ENCODE data around the gene IRX2.

The IRX2 gene

GRCh38 chr5:2751592-2752021 is at the start of gene IRX2:
TSS of gene IRX2 (minus strand) at chr5:2751677. CDS start at chr5:2751413, 264 bp downstream.
- DNase-seq: no peak

DNA sequence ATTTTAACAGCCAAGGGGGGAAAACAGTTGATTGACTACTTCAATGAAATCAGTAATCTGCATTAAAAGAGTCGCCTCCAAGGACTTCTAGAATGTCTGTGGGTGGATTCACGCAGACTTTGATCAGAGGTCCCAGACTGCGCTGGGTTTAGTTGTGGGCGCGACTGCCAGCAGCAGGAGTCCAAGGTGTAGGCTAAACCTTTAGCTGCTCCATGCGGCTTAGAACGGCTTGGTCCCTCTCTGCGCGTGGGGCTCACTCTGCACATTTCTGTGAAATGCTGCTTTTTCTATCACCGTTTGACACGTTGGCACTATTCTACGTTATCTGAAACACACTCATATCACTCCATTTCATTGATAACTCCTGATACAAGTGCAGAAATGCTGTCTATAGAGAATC is 48.6 kb upstream of the IRX2 start:
- DNase-seq: no peak

GRCh38 chr5:2797981-2798380 is 46.5 kb upstream of the IRX2 start:
- no peak for DNase-seq

GRCh38 chr5:2797160-2797559 is 45.7 kb upstream of the IRX2 start:
- no peak for DNase-seq

- no peak for DNase-seq
Measured at GRCh38 chr5:2783223-2783622, 31.7 kb upstream of the IRX2 start.

- DNase-seq: no peak
Measured at GRCh38 chr5:2782658-2783057, 31.2 kb upstream of the IRX2 start.

DNA sequence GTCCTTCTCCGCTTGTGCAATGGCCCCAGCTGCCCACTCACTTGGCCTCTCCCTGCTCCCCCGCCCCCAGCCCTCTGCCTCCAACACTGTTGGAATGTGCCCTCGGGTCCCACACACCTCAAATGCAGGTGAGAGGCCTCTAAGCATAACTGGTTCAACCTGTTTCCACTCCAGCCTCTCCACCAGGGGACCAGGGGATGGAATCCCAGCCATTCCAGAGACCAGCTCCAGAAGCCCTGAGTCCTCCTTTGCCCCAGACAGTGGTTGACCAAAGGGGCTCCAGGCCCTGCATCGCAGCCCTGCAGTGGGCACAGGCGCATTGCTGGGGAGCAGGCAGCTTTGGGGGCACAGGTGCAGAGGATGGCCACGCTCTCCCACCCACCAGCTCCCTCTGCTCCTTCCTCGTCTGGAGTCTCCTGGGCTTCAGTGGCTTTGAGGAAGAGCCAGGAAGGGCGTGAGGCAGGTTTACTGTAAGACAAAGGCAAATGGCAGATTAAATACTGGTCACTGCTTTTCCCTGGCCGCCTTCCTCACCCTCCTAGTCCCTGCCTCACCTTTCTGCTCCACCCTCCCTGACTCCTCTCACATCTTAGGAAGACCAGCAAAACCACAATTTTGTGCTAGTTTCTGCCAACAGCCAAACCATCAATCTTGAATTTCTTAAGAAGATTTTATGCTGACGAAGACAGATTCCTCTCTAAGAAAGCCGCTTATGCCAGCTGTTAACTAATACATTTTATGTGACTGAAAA is 29.1 kb upstream of the IRX2 start:
- DNase-seq: no peak

DNA sequence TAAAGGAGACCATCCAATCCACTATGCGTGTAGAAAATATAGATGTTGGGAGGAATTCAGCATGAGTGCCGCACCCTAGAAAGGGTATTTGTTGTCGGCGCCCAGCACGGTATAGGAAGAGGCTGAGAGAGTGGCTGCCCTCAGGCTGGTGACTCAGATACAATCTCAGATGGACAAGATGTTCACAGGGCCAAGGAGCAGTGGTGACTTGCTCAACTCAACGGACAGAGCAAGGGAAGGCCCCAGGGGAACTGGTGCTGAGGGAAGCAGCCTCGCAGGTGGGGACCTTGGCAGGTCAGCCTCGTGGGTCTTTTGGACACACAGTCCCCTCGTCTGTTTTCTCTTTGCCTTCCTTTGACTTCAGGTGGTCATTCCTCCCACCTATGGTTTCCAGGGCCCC is 28.0 kb upstream of the IRX2 start:
- DNase-seq: no peak

GRCh38 chr5:2776337-2777302 is 25.1 kb upstream of the IRX2 start:
- DNase-seq: no peak

DNA sequence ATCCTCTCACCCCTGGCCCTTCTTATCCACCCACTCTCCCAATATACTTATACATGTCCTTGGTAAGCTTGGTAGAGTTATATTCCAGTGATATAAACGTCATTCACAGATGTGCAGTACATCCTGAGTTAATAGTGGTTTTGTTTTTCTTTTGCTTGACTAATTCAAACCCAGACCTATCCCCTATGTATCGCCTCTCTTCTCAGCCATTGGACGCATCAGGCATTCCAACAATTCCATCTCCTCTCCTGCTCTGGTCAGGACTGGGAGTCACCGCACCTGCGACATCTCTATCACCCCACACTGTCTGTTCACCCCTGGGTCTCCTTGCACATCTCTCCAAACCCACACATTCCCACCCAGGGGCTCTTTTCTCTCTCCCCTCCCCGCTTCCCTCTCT is 21.9 kb upstream of the IRX2 start:
- DNase-seq: no peak

GRCh38 chr5:2767089-2767488 is 15.6 kb upstream of the IRX2 start:
- DNase-seq: no peak

DNA sequence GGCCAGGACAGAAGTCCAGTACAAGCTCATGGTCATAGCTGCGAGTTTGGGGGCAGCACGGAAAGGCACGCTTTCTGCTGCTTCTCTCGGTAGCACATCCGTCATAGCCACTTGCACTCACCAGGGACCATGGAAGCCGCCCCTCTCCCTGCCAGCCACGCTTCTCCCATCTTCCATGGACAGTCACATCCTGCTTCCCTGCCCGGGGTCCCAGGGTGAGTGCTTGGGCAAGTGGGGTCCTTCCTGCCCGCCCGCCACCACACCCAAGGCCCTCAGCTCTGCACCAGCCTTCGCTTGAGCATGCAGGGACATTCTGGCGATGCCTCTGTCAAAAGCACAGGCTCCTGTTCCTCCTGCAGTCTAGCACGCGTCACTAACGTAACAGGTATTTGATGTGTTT is 13.1 kb upstream of the IRX2 start:
- DNase-seq: no peak

- no peak for DNase-seq
Measured at GRCh38 chr5:2763533-2763794, 12.0 kb upstream of the IRX2 start.

GRCh38 chr5:2762744-2763532 is 11.5 kb upstream of the IRX2 start:
- no peak for DNase-seq

GRCh38 chr5:2761921-2762488 is 10.5 kb upstream of the IRX2 start:
- no peak for DNase-seq

GRCh38 chr5:2759696-2760461 is 8.4 kb upstream of the IRX2 start:
- DNase-seq: no peak

DNA sequence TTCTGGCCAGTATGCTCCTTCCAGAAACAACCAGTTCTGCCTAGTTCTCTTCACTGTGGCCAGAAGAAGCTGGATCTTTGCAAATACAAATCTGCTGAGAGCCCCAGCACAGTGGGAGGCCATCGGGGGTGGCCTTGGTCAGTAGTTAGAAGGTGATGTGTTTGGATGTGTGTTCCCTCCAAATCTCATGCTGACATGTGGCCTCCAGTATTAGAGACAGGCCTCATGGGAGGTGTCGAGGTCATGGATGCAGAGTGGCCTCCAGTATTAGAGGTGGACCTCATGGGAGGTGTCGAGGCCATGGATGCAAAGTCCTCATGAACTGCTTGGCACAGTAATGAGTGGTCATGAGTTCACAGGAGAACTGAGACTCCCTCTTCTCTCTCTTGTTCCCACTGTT is 7.6 kb upstream of the IRX2 start:
- no peak for DNase-seq

GRCh38 chr5:2758632-2759031 is 7.2 kb upstream of the IRX2 start:
- DNase-seq: no peak

- DNase-seq: no peak
Measured at GRCh38 chr5:2757563-2758351, 6.3 kb upstream of the IRX2 start.

- no peak for DNase-seq
Measured at GRCh38 chr5:2756211-2757152, 5.0 kb upstream of the IRX2 start.

Measured in activated CD4-positive, alpha-beta T cell treated with anti-CD3 and anti-CD28 coated beads for 4 hours (primary cell).